Hepatocyte (in vitro differentiated cells): ENCODE data around the gene HPSE2. TPM values are rescaled to one million over a fixed set of nuclear protein-coding genes. Genes with fewer than 3 reads are reported as not detected.

ENCODE experiments used
- DNase-seq: peaks from one replicate; pipeline ENCODE4 v3.0.0-alpha.2; 2016; ENCODE audit warnings: low spot score
- H2AFZ ChIP-seq: fragments of 200-600 bp; sonication (generic); 2 replicates; pipeline ENCODE4 v1.6.0; 2016; ENCODE audit warnings: antibody characterized with exemption, mild to moderate bottlenecking
- H3K27ac ChIP-seq: fragments of 200-600 bp; sonication (generic); 2 replicates; pipeline ENCODE4 v1.5.1; 2016; ENCODE audit warnings: mild to moderate bottlenecking
- H3K27me3 ChIP-seq: fragments of 200-600 bp; sonication (generic); 2 replicates; pipeline ENCODE4 v1.6.1; 2016
- H3K36me3 ChIP-seq: fragments of 200-600 bp; sonication (generic); replicated peaks from 2 replicates; pipeline ENCODE4 v1.5.1; 2016; ENCODE audit warnings: low read depth; ENCODE audit not compliant: insufficient read depth
- H3K4me1 ChIP-seq: fragments of 200-600 bp; sonication (generic); 2 replicates; pipeline ENCODE4 v1.5.1; 2016; ENCODE audit warnings: mild to moderate bottlenecking, moderate library complexity; ENCODE audit not compliant: insufficient read depth
- H3K4me2 ChIP-seq: fragments of 200-600 bp; sonication (generic); 2 replicates; pipeline ENCODE4 v1.6.0; 2016
- H3K4me3 ChIP-seq: fragments of 200-600 bp; sonication (generic); 2 replicates; pipeline ENCODE4 v1.5.1; 2016; ENCODE audit warnings: mild to moderate bottlenecking
- H3K79me2 ChIP-seq: fragments of 200-600 bp; sonication (generic); 2 replicates; pipeline ENCODE4 v1.6.0; 2017; ENCODE audit warnings: mild to moderate bottlenecking
- H3K9me2 ChIP-seq: fragments of 200-600 bp; sonication (generic); replicated peaks from 2 replicates; pipeline ENCODE4 v1.6.0; 2017; ENCODE audit warnings: mild to moderate bottlenecking; ENCODE audit not compliant: insufficient read depth
- H3K9me3 ChIP-seq: fragments of 200-600 bp; sonication (generic); 2 replicates; pipeline ENCODE4 v1.5.1; 2016; ENCODE audit warnings: low read depth, mild to moderate bottlenecking
- H4K20me1 ChIP-seq: fragments of 200-600 bp; sonication (generic); 2 replicates; pipeline ENCODE4 v1.6.0; 2016; ENCODE audit warnings: mild to moderate bottlenecking; ENCODE audit not compliant: insufficient read depth, poor library complexity, severe bottlenecking
- CTCF ChIP-seq: fragments of 200-600 bp; sonication (generic); IDR thresholded peaks from 2 replicates; pipeline ENCODE4 v1.5.1; 2016; ENCODE audit warnings: antibody characterized with exemption, mild to moderate bottlenecking; ENCODE audit not compliant: poor library complexity
- EZH2 ChIP-seq: fragments of 200-600 bp; sonication (generic); IDR thresholded peaks from 2 replicates; pipeline ENCODE4 v1.6.1; 2016; ENCODE audit warnings: antibody characterized with exemption, mild to moderate bottlenecking, borderline replicate concordance
- EZH2phosphoT487 ChIP-seq: fragments of 200-600 bp; sonication (generic); IDR thresholded peaks from one replicate; pipeline ENCODE4 v1.6.1; 2018; ENCODE audit warnings: antibody characterized with exemption, mild to moderate bottlenecking, low read depth, moderate library complexity; ENCODE audit not compliant: unreplicated experiment, severe bottlenecking
- WGBS: methylation state at CpG from one replicate; pipeline ENCODE4 v1.1.6; 2016; ENCODE audit warnings: low lambda C conversion rate; ENCODE audit errors: missing lambda C conversion rate; 5-methylcytosine and 5-hydroxymethylcytosine counted together
- polyA plus RNA-seq: library from polyadenylated mRNA; unstranded; fragments of >200 nt; fragmentation: Nextera tagmentation; extraction: Ambion mirVana; gene quantifications from 2 replicates; pipeline ENCODE4 v1.2.1, GENCODE V29; 2016
- total RNA-seq: library from RNA; depleted of rRNA; stranded (reverse); fragments of >200 nt; gene quantifications from 2 replicates; pipeline ENCODE4 v1.2.3, GENCODE V29; 2014

Gene HPSE2
- total and polyA plus RNA-seq, 2 experiments from 2014 or later = 3.7 to 5.7 TPM

- Histone ChIP-seq H3K4me3 (no peak overlapping the region), H3K9me3 (no peaks in the 10 kb centered on the region), H3K4me1 (no peaks in the 10 kb centered on the region), H3K79me2 (no peaks in the 10 kb centered on the region), H3K27ac (no peak overlapping the region), H3K36me3 (no peaks in the 10 kb centered on the region), H3K9me2 (no peaks in the 10 kb centered on the region), H3K27me3 (no peaks in the 10 kb centered on the region), H3K4me2 (no peak overlapping the region), H4K20me1 (no peaks in the 10 kb centered on the region), H2AFZ (no peak overlapping the region)
- TF ChIP-seq EZH2 (no peak), CTCF (no peak), EZH2phosphoT487 (no peak)
- WGBS = 73% methylated on average over 2 of the region's 2 CpGs
- DNase-seq = no peak
Measured at GRCh38 chr10:98880971-98881370, 354.7 kb downstream of the HPSE2 start.

- 69% methylated on average over 2 of the region's 2 CpGs for WGBS
- no peaks in the 10 kb centered on the region for H3K9me3 ChIP-seq
Measured at GRCh38 chr10:98878921-98879320, 356.7 kb downstream of the HPSE2 start.

GRCh38 chr10:98878418-98878817, 357.2 kb downstream of the HPSE2 start:
- Histone ChIP-seq H3K9me3 (no peaks in the 10 kb centered on the region), H4K20me1 (no peaks in the 10 kb centered on the region), H3K36me3 (no peaks in the 10 kb centered on the region), H3K79me2 (no peaks in the 10 kb centered on the region), H2AFZ (no peak overlapping the region), H3K27ac (no peak overlapping the region), H3K4me1 (no peaks in the 10 kb centered on the region), H3K9me2 (no peaks in the 10 kb centered on the region), H3K4me2 (no peak overlapping the region), H3K4me3 (no peak overlapping the region), H3K27me3 (no peaks in the 10 kb centered on the region)
- TF ChIP-seq CTCF (no peak), EZH2phosphoT487 (no peak), EZH2 (no peak)
- 64% methylated on average over 2 of the region's 2 CpGs for WGBS
- no peak for DNase-seq

More at GRCh38 chr10:98878921-98879320, 356.7 kb downstream of the HPSE2 start:
- Histone ChIP-seq H2AFZ (no peak overlapping the region), H3K79me2 (no peaks in the 10 kb centered on the region), H3K36me3 (no peaks in the 10 kb centered on the region), H3K27me3 (no peaks in the 10 kb centered on the region), H3K27ac (no peak overlapping the region), H3K4me3 (no peak overlapping the region), H3K4me1 (no peaks in the 10 kb centered on the region), H3K9me2 (no peaks in the 10 kb centered on the region), H4K20me1 (no peaks in the 10 kb centered on the region), H3K4me2 (no peak overlapping the region)
- TF ChIP-seq EZH2 (no peak), EZH2phosphoT487 (no peak), CTCF (no peak)
- DNase-seq = no peak

- H3K9me2 ChIP-seq = no peaks in the 10 kb centered on the region
- H2AFZ ChIP-seq = no peak overlapping the region
- 95% methylated on average over 2 of the region's 2 CpGs for WGBS
- no peaks in the 10 kb centered on the region for H4K20me1 ChIP-seq
- no peaks in the 10 kb centered on the region for H3K9me3 ChIP-seq
- H3K4me2 ChIP-seq = no peak overlapping the region
- no peaks in the 10 kb centered on the region for H3K36me3 ChIP-seq
- no peak for DNase-seq
- H3K27me3 ChIP-seq = no peaks in the 10 kb centered on the region
- H3K4me3 ChIP-seq = no peak overlapping the region
- no peaks in the 10 kb centered on the region for H3K79me2 ChIP-seq
- H3K27ac ChIP-seq = no peak overlapping the region
- no peaks in the 10 kb centered on the region for H3K4me1 ChIP-seq
- TF ChIP-seq EZH2 (no peak), EZH2phosphoT487 (no peak), CTCF (no peak)
Measured at GRCh38 chr10:98861962-98862361, 373.7 kb downstream of the HPSE2 start.
